Measurements from ENCODE around the gene TNFAIP6. TPM values are rescaled to one million over a fixed set of nuclear protein-coding genes. Genes with fewer than 3 reads are reported as not detected.
"Not testable (repeated sequence)": the region's sequence is repeated elsewhere in the genome, so short reads cannot be mapped to it uniquely, and the experiment has no call there.

TNFAIP6 gene
- total RNA-seq, 2 experiments from 2014 or later, result not detected

DNA sequence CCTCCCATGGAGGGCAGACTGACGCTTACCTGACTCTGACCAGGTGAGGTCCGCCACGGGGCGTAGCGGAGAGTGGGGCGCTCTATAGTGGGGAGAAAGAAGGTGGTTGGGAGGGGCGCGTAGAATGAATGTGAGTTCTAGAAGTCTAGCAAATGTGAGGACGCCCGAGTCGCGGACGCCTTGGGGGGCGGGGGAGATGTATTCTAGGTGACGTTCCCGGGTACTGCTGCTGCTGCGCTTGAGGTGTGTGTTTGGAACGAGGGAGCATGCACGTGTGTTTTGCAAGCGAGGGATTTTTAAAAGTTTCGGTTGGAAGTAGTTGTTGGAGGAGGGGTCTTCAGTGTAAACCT is 53.1 kb downstream of the TNFAIP6 start:
- H3K4me1 ChIP-seq (ENCODE audit: insufficient read depth, low read length), result peaks cover 11% of the 10 kb centered on the region
- peaks cover 32% of the 10 kb centered on the region for H3K36me3 ChIP-seq (ENCODE audit: insufficient read depth, low read length)
- intact Hi-C loops (cut with DNase I, micrococcal nuclease), result loop anchor here (1.0 to 10.0 kb wide), 5 partner anchors 14 to 1312 kb away; partner anchors contain the start of gene ARL5A (in 1 of the 2)
- peak overlapping the region; percentile 95 for H3K4me3 Mint-ChIP-seq
- peak overlapping the region; percentile 93 for H3K27ac Mint-ChIP-seq
- DNase-seq, result peak; percentile 12 to 65 (median 40)
- H3K36me3 Mint-ChIP-seq (ENCODE audit: low read depth), result peaks cover 50% of the 10 kb centered on the region
- H3K27me3 ChIP-seq (ENCODE audit: control insufficient read depth in 1 of 2, insufficient read depth in 2 of 2, low read length in 2 of 2), result no peaks in the 10 kb centered on the region
- TF ChIP-seq, protein P1, sequence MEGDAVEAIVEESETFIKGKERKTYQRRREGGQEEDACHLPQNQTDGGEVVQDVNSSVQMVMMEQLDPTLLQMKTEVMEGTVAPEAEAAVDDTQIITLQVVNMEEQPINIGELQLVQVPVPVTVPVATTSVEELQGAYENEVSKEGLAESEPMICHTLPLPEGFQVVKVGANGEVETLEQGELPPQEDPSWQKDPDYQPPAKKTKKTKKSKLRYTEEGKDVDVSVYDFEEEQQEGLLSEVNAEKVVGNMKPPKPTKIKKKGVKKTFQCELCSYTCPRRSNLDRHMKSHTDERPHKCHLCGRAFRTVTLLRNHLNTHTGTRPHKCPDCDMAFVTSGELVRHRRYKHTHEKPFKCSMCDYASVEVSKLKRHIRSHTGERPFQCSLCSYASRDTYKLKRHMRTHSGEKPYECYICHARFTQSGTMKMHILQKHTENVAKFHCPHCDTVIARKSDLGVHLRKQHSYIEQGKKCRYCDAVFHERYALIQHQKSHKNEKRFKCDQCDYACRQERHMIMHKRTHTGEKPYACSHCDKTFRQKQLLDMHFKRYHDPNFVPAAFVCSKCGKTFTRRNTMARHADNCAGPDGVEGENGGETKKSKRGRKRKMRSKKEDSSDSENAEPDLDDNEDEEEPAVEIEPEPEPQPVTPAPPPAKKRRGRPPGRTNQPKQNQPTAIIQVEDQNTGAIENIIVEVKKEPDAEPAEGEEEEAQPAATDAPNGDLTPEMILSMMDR (IDR thresholded peaks at IDR 0.05), result no peak
- peak; percentile 55 for ATAC-seq (ENCODE audit: poor library complexity)
- peak overlapping the region; percentile 90 to 91 for H3K27ac ChIP-seq (ENCODE audit: low read depth in 1 of 2, low read length in 2 of 2)
- H3K9me3 ChIP-seq (ENCODE audit: control insufficient read depth in 1 of 2, insufficient read depth in 1 of 2, low read length in 2 of 2), result no peaks in the 10 kb centered on the region
- ChIA-PET CTCF (interaction anchor here (0.6 to 2.0 kb wide), 7 partner anchors 8 to 312 kb away, joined by 3 to 7 read pairs (median 4); no protein-coding TSS in a partner anchor), POLR2A (interaction anchor here (1.2 to 1.7 kb wide), 5 partner anchors 8 to 1823 kb away, joined by 4 to 25 read pairs (median 14); partner anchors contain the start of genes MMADHC, NMI and RBM43)
- no peaks in the 10 kb centered on the region for H3K27me3 Mint-ChIP-seq
- H3K4me1 Mint-ChIP-seq (ENCODE audit: low read depth), result peaks cover 40% of the 10 kb centered on the region
- H3K4me3 ChIP-seq (ENCODE audit: low read length), result peak overlapping the region; percentile 96
- no peaks in the 10 kb centered on the region for H3K9me3 Mint-ChIP-seq

DNA sequence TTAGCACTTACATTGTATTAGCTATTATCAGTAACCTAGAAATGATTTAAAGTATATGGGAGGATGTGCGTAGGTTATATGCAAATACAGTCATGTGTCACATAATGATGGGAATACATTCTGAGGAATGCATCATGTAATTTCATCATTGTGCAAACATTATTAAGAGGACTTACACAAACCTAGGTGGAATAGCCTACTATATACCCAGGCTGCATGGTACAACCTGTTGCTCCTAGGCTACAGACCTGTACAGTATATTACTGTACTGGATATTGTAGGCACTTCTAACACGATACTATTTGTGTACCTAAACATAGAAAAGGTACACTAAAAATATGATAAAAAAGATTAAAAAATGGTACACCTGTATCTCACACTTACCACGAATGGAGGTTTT is 60.3 kb downstream of the TNFAIP6 start:
- Mint-ChIP-seq H3K4me3 (no peak overlapping the region), H3K36me3 (ENCODE audit: low read depth) (peaks cover 90% of the 10 kb centered on the region), H3K27me3 (no peaks in the 10 kb centered on the region), H3K4me1 (ENCODE audit: low read depth) (peaks cover 37% of the 10 kb centered on the region), H3K9me3 (no peaks in the 10 kb centered on the region), H3K27ac (peak overlapping the region; percentile 6)
- peaks cover 82% of the 10 kb centered on the region for H3K36me3 ChIP-seq (ENCODE audit: insufficient read depth, low read length)
- POLR2A ChIA-PET, result no interaction called here
- TF ChIP-seq, protein P1 (IDR thresholded peaks at IDR 0.05), result no peak
- intact Hi-C loops (cut with DNase I, micrococcal nuclease), result loop anchor here in 1 of 2 experiments (10.0 kb wide), 1 partner anchor 407 kb away; the partner anchor contains the start of gene ARL5A
- H3K27ac ChIP-seq (ENCODE audit: low read depth in 1 of 2, low read length in 2 of 2), result no peak overlapping the region
- H3K27me3 ChIP-seq (ENCODE audit: control insufficient read depth in 1 of 2, insufficient read depth in 2 of 2, low read length in 2 of 2), result no peaks in the 10 kb centered on the region
- H3K9me3 ChIP-seq (ENCODE audit: control insufficient read depth in 1 of 2, insufficient read depth in 1 of 2, low read length in 2 of 2), result no peaks in the 10 kb centered on the region
- ATAC-seq (ENCODE audit: poor library complexity) (no peak), DNase-seq (no peak)
- H3K4me3 ChIP-seq (ENCODE audit: low read length), result no peak overlapping the region
- peaks cover 4% of the 10 kb centered on the region for H3K4me1 ChIP-seq (ENCODE audit: insufficient read depth, low read length)
- CTCF ChIA-PET, result no interaction called here

DNA sequence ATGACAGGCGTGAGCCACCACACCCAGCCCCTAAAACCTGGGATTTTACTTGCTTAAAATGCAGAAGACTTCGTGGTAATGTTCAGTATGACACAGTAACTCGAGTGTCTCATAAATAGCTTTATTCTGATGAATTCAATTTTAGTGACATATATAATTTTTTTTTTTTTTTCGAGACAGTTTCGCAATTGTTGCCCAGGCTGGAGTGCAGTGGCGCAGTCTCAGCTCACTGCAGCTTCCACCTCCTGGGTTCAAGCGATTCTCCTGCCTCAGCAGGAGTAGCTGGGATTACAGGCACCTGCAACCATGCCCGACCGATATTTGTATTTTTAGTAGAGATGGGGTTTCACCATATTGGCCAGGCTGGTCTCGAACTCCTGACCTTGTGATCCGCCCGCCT is 64.3 kb downstream of the TNFAIP6 start:
- intact Hi-C loops (cut with DNase I, micrococcal nuclease); H3K9me3 Mint-ChIP-seq; H3K9me3 ChIP-seq (ENCODE audit: control insufficient read depth in 1 of 2, insufficient read depth in 1 of 2, low read length in 2 of 2); H3K4me3 ChIP-seq (ENCODE audit: low read length); H3K27me3 ChIP-seq (ENCODE audit: control insufficient read depth in 1 of 2, insufficient read depth in 2 of 2, low read length in 2 of 2); DNase-seq; H3K4me3 Mint-ChIP-seq; ATAC-seq (ENCODE audit: poor library complexity); H3K27ac ChIP-seq (ENCODE audit: low read depth in 1 of 2, low read length in 2 of 2); H3K27me3 Mint-ChIP-seq: not testable (repeated sequence)
- H3K4me1 Mint-ChIP-seq (ENCODE audit: low read depth), result peaks cover 51% of the 10 kb centered on the region
- POLR2A ChIA-PET, result interaction anchor here (2.5 kb wide), 1 partner anchor 132 kb away, joined by 6 read pairs; the partner anchor contains the start of gene NMI
- H3K36me3 Mint-ChIP-seq (ENCODE audit: low read depth), result peaks cover 94% of the 10 kb centered on the region
- Histone ChIP-seq H3K4me1 (ENCODE audit: insufficient read depth, low read length) (peaks cover 21% of the 10 kb centered on the region), H3K36me3 (ENCODE audit: insufficient read depth, low read length) (peaks cover 75% of the 10 kb centered on the region)
- CTCF ChIA-PET, result interaction anchor here (1.2 kb wide), 1 partner anchor 12 kb away, joined by 6 read pairs; the partner anchor contains the start of gene RIF1
- H3K27ac Mint-ChIP-seq, result peak overlapping the region; percentile 88
